ENCODE results near the gene SLC35F4. TPM values are rescaled to one million over a fixed set of nuclear protein-coding genes. Genes with fewer than 3 reads are reported as not detected.
A peak's percentile ranks its signal among the peaks of the same experiment; 100 is the strongest.

SLC35F4 gene
- total RNA-seq (not detected), polyA plus RNA-seq (ENCODE audit: insufficient read depth, low read depth, low replicate concordance) (0.30 TPM)
- long read RNA-seq, donor 1 = 0 reads
- long read RNA-seq, donor 2 = 0 reads
- long read RNA-seq, donor 3 = 0 reads
- long read RNA-seq, donor 4 = 0 reads
- long read RNA-seq, donor 5 = 0 reads
- long read RNA-seq, donor 6 = 0 reads
- long read RNA-seq, donor 7 = 0 reads
- long read RNA-seq, donor 8 = 0 reads
- long read RNA-seq, donor 9 = 0 reads
- long read RNA-seq, donor 10 = 0 reads

GRCh38 chr14:57865403-57866198 lies at the start of gene SLC35F4:
TSS of gene SLC35F4 (minus strand) at chr14:57866092.
- TF ChIP-seq CTCF (IDR thresholded peaks at IDR 0.05; ENCODE audit: borderline replicate concordance, extremely low read depth, insufficient read depth) = no peak
- H3K27me3 ChIP-seq (ENCODE audit: control insufficient read depth, insufficient read depth, low read length) = peaks cover 9% of the 10 kb centered on the region
- H3K9ac ChIP-seq (ENCODE audit: low read length in 3 of 3) = no peak within 1 kb of the TSS
- no peaks in the 10 kb centered on the region for H3K4me1 ChIP-seq (ENCODE audit: control insufficient read depth in 2 of 3, insufficient read depth in 2 of 3, low read depth in 1 of 3, low read length in 3 of 3)
- intact Hi-C loops (cut with DNase I) = no loop called here
- H3K36me3 ChIP-seq (ENCODE audit: control insufficient read depth in 2 of 3, insufficient read depth in 3 of 3, low read length in 3 of 3) = no peaks in the 10 kb centered on the region
- H3K27ac ChIP-seq (ENCODE audit: low read depth in 2 of 2, low read length in 2 of 2) = no peak within 1 kb of the TSS
- peak within 1 kb of the TSS in 1 of 3 donors; percentile 11 for H3K4me3 ChIP-seq (ENCODE audit: low read length in 3 of 3)
- DNase-seq (peak; percentile 60 to 92 (median 87)), FAIRE-seq (no peak)
- no peaks in the 10 kb centered on the region for H3K9me3 ChIP-seq (ENCODE audit: control insufficient read depth in 2 of 3, insufficient read depth in 1 of 3, low read length in 3 of 3)

GRCh38 chr14:57909626-57910025 lies 43.7 kb upstream of the SLC35F4 start:
- H3K27me3 ChIP-seq (ENCODE audit: control insufficient read depth, insufficient read depth, low read length) = no peaks in the 10 kb centered on the region
- no peak overlapping the region for H3K9ac ChIP-seq (ENCODE audit: low read length in 3 of 3)
- H3K9me3 ChIP-seq (ENCODE audit: control insufficient read depth in 2 of 3, insufficient read depth in 1 of 3, low read length in 3 of 3) = no peaks in the 10 kb centered on the region
- no peaks in the 10 kb centered on the region for H3K4me1 ChIP-seq (ENCODE audit: control insufficient read depth in 2 of 3, insufficient read depth in 2 of 3, low read depth in 1 of 3, low read length in 3 of 3)
- H3K36me3 ChIP-seq (ENCODE audit: control insufficient read depth in 2 of 3, insufficient read depth in 3 of 3, low read length in 3 of 3) = no peaks in the 10 kb centered on the region
- no peak overlapping the region for H3K4me3 ChIP-seq (ENCODE audit: low read length in 3 of 3)
- TF ChIP-seq CTCF (IDR thresholded peaks at IDR 0.05; ENCODE audit: borderline replicate concordance, extremely low read depth, insufficient read depth) = no peak
- intact Hi-C loops (cut with DNase I) = no loop called here
- H3K27ac ChIP-seq (ENCODE audit: low read depth in 2 of 2, low read length in 2 of 2) = no peak overlapping the region
- no peak for FAIRE-seq
- no peak for DNase-seq

GRCh38 chr14:57903954-57904353 lies 38.1 kb upstream of the SLC35F4 start:
- Histone ChIP-seq H3K27ac (ENCODE audit: low read depth in 2 of 2, low read length in 2 of 2) (no peak overlapping the region), H3K9ac (ENCODE audit: low read length in 3 of 3) (no peak overlapping the region), H3K36me3 (ENCODE audit: control insufficient read depth in 2 of 3, insufficient read depth in 3 of 3, low read length in 3 of 3) (no peaks in the 10 kb centered on the region), H3K4me1 (ENCODE audit: control insufficient read depth in 2 of 3, insufficient read depth in 2 of 3, low read depth in 1 of 3, low read length in 3 of 3) (no peaks in the 10 kb centered on the region), H3K27me3 (ENCODE audit: control insufficient read depth, insufficient read depth, low read length) (no peaks in the 10 kb centered on the region), H3K4me3 (ENCODE audit: low read length in 3 of 3) (no peak overlapping the region), H3K9me3 (ENCODE audit: control insufficient read depth in 2 of 3, insufficient read depth in 1 of 3, low read length in 3 of 3) (no peaks in the 10 kb centered on the region)
- TF ChIP-seq CTCF (IDR thresholded peaks at IDR 0.05; ENCODE audit: borderline replicate concordance, extremely low read depth, insufficient read depth) = no peak
- no peak for DNase-seq
- intact Hi-C loops (cut with DNase I) = no loop called here
- FAIRE-seq = no peak

Measured in kidney (tissue), 22 donors.